ENCODE data around the gene KIAA0040.
A peak's percentile ranks its signal among the peaks of the same experiment; 100 is the strongest.

The KIAA0040 gene

DNA sequence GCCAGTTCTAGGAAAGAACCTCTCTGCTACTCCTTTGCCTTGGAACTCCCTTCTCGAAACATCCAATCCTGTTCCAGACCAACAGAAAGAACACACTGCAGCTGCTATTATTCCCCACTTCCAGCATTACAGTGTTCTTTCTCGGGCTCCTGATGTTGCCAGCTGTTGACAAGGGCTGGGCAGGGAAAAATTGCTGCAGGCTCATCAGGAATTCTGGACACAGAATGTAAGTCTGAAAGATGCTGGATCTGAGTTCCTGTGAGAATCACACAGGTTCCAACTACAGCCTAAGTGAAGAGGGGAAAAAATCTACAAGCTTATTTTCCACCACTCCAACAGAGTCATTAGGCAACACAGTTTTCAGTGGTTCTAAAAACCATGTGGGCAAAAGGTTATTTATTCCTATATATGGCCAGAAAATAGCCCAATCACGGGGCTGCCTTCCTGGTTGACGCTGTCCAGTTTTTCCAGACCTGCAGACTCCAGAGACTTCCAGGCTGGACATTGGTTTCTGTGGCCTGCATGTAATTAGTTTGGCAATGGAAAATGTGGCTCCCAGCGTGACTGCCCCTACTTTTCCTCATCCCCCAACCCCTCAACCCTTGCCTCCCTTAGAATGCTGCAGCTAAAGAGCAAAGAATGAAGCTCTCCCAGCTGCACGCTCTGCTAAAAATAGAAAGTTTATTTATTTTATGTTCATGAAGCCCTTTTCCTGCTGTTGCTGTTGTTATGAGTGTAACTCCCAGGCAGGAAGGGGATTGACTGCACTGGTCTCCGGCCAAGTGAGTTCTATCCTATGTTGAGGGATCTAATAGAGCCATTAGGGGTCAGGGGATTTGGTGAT, 8.3 kb upstream of the KIAA0040 start:
- no peaks in the 10 kb centered on the region for H3K36me3 ChIP-seq (ENCODE audit: control insufficient read depth, insufficient read depth, low read length)
- H3K9me3 ChIP-seq (ENCODE audit: control insufficient read depth, low read length) = no peaks in the 10 kb centered on the region
- WGBS, 2 experiments (ENCODE audit: insufficient coverage in 2 of 2) = 60 to 63% methylated on average over 1 to 3 of the region's 7 CpGs
- no peak overlapping the region for H3K4me3 ChIP-seq (ENCODE audit: extremely low read depth, insufficient read depth, low read length, poor library complexity, severe bottlenecking)
- H3K4me1 ChIP-seq (ENCODE audit: control insufficient read depth, insufficient read depth, low read length, poor library complexity, severe bottlenecking) = peaks cover 26% of the 10 kb centered on the region
- peak overlapping the region; percentile 72 for H3K27ac ChIP-seq (ENCODE audit: low read depth, low read length, severe bottlenecking)

DNA sequence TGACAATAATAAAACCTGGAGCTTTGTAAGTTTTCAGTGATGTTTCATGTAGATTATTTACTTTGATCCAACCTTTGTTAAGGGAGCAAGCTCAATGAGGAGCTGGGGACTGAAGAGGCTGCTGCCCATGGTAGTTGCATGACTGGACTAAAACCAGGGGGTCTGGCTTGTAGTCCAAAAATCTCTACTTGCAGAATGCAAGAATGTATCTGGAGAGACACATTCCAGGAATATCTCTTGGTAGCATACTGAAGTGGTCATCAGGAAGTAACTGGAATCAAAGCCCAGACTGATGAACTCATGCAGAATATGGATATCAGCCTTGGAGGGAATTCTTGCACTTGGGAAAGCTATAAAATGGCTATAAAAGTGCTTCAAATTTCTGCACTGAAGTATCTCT, 5.8 kb upstream of the KIAA0040 start:
- no peaks in the 10 kb centered on the region for H3K9me3 ChIP-seq (ENCODE audit: control insufficient read depth, low read length)
- H3K4me3 ChIP-seq (ENCODE audit: extremely low read depth, insufficient read depth, low read length, poor library complexity, severe bottlenecking) = no peak overlapping the region
- H3K36me3 ChIP-seq (ENCODE audit: control insufficient read depth, insufficient read depth, low read length) = no peaks in the 10 kb centered on the region
- H3K27ac ChIP-seq (ENCODE audit: low read depth, low read length, severe bottlenecking) = peak overlapping the region; percentile 55
- peaks cover 31% of the 10 kb centered on the region for H3K4me1 ChIP-seq (ENCODE audit: control insufficient read depth, insufficient read depth, low read length, poor library complexity, severe bottlenecking)

- 86 to 94% methylated on average over 2 of the region's 2 CpGs for WGBS, 2 experiments (ENCODE audit: insufficient coverage in 2 of 2)
- Histone ChIP-seq H3K36me3 (ENCODE audit: control insufficient read depth, insufficient read depth, low read length) (no peaks in the 10 kb centered on the region), H3K27ac (ENCODE audit: low read depth, low read length, severe bottlenecking) (peak overlapping the region; percentile 55)
Measured at GRCh38 chr1:175197531-175197930, 5.0 kb upstream of the KIAA0040 start.

DNA sequence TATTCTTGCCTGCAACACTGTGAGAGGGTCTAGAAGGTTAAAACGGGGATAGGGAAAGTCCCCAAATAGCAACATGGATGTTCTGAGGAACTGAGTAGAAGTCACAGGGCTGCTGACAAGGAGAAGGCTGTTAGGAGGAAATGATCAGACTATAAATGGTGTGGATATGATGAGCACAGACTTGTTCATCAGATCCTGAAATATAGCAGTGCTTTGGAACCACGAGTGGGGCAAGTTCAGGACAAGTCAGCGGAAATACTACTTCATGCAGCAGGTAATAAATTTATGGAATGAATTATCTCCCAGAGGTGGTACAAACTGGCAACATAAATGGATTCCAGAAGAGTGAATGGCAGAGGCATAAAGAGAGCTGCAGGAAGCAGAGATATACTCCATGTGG, 3.2 kb upstream of the KIAA0040 start:
- Histone ChIP-seq H3K36me3 (ENCODE audit: control insufficient read depth, insufficient read depth, low read length) (no peaks in the 10 kb centered on the region), H3K4me1 (ENCODE audit: control insufficient read depth, insufficient read depth, low read length, poor library complexity, severe bottlenecking) (peaks cover 28% of the 10 kb centered on the region), H3K9me3 (ENCODE audit: control insufficient read depth, low read length) (no peaks in the 10 kb centered on the region), H3K4me3 (ENCODE audit: extremely low read depth, insufficient read depth, low read length, poor library complexity, severe bottlenecking) (no peak overlapping the region), H3K27ac (ENCODE audit: low read depth, low read length, severe bottlenecking) (no peak overlapping the region)
- WGBS, 2 experiments (ENCODE audit: insufficient coverage in 2 of 2) = 61 to 81% methylated on average over 2 to 3 of the region's 3 CpGs

More at GRCh38 chr1:175197531-175197930, 5.0 kb upstream of the KIAA0040 start:
- H3K9me3 ChIP-seq (ENCODE audit: control insufficient read depth, low read length) = no peaks in the 10 kb centered on the region
- H3K4me1 ChIP-seq (ENCODE audit: control insufficient read depth, insufficient read depth, low read length, poor library complexity, severe bottlenecking) = peaks cover 33% of the 10 kb centered on the region
- H3K4me3 ChIP-seq (ENCODE audit: extremely low read depth, insufficient read depth, low read length, poor library complexity, severe bottlenecking) = no peak overlapping the region

- Histone ChIP-seq H3K27ac (ENCODE audit: low read depth, low read length, severe bottlenecking) (no peak overlapping the region), H3K9me3 (ENCODE audit: control insufficient read depth, low read length) (no peaks in the 10 kb centered on the region), H3K4me3 (ENCODE audit: extremely low read depth, insufficient read depth, low read length, poor library complexity, severe bottlenecking) (no peak overlapping the region), H3K4me1 (ENCODE audit: control insufficient read depth, insufficient read depth, low read length, poor library complexity, severe bottlenecking) (peaks cover 25% of the 10 kb centered on the region), H3K36me3 (ENCODE audit: control insufficient read depth, insufficient read depth, low read length) (no peaks in the 10 kb centered on the region)
- WGBS, 2 experiments (ENCODE audit: insufficient coverage in 2 of 2) = 0% methylated on average over 1 of the region's 1 CpG
Measured at GRCh38 chr1:175195281-175195680, 2.7 kb upstream of the KIAA0040 start.

GRCh38 chr1:175193527-175193910, 943 bp upstream of the KIAA0040 start:
- peak overlapping the region; percentile 45 for H3K4me3 ChIP-seq (ENCODE audit: extremely low read depth, insufficient read depth, low read length, poor library complexity, severe bottlenecking)
- peaks cover 19% of the 10 kb centered on the region for H3K4me1 ChIP-seq (ENCODE audit: control insufficient read depth, insufficient read depth, low read length, poor library complexity, severe bottlenecking)
- H3K27ac ChIP-seq (ENCODE audit: low read depth, low read length, severe bottlenecking) = no peak overlapping the region
- WGBS, 2 experiments (ENCODE audit: insufficient coverage in 2 of 2) = 72 to 75% methylated on average over 3 to 4 of the region's 4 CpGs
- H3K36me3 ChIP-seq (ENCODE audit: control insufficient read depth, insufficient read depth, low read length) = peaks cover 4% of the 10 kb centered on the region
- H3K9me3 ChIP-seq (ENCODE audit: control insufficient read depth, low read length) = no peaks in the 10 kb centered on the region

DNA sequence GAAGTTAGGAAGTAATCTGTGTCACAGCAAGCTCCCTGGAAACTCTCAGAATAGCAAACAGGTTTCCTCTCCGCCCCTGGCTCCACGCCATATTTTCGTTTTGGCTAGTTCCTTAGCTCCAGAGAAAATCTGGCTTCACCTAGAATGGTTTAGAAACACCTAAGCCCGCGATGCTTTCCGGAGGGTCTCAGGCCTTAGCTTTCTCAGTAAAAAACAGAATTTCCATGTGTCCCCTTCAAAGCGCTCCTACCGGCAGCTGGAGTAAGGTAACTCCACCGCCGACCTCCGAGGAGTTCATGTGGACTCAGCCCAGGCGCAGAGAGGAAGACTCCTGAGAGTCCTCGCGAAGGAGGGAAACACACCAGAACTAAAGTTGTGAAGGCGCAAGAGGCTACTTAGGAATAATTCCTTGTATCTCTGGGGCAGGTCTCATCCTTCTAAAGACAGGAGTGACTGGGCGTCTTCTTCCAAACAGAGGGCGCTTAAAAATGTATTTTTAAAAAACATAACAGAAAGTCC, 406 bp downstream of the KIAA0040 start:
- H3K4me3 ChIP-seq (ENCODE audit: extremely low read depth, insufficient read depth, low read length, poor library complexity, severe bottlenecking) = peak overlapping the region; percentile 45
- no peak overlapping the region for H3K27ac ChIP-seq (ENCODE audit: low read depth, low read length, severe bottlenecking)
- peaks cover 9% of the 10 kb centered on the region for H3K36me3 ChIP-seq (ENCODE audit: control insufficient read depth, insufficient read depth, low read length)
- H3K4me1 ChIP-seq (ENCODE audit: control insufficient read depth, insufficient read depth, low read length, poor library complexity, severe bottlenecking) = peaks cover 9% of the 10 kb centered on the region
- 4 to 8% methylated on average over 15 of the region's 17 CpGs for WGBS, 2 experiments (ENCODE audit: insufficient coverage in 2 of 2)
- H3K9me3 ChIP-seq (ENCODE audit: control insufficient read depth, low read length) = no peaks in the 10 kb centered on the region

DNA sequence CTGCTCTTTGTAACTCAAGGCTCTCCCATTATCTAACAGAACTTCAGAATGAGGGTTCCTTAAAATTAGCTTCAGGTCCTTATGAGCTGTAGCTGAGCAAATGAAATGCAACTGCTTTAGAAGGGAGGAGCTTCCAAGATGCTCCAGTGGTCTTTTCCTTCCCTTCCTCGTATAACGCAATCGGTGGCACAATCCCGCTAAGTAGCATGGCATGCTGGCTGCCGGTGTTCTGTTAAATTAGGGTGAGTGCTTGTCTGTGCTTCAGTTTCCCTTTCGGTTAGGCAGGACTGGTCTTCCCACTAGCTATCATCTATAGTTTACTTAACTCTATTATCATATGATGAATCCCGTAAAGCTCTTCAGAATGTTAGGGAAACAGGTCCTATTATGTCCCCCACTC, 917 bp downstream of the KIAA0040 start:
- Histone ChIP-seq H3K9me3 (ENCODE audit: control insufficient read depth, low read length) (no peaks in the 10 kb centered on the region), H3K27ac (ENCODE audit: low read depth, low read length, severe bottlenecking) (no peak overlapping the region), H3K4me1 (ENCODE audit: control insufficient read depth, insufficient read depth, low read length, poor library complexity, severe bottlenecking) (peaks cover 7% of the 10 kb centered on the region), H3K36me3 (ENCODE audit: control insufficient read depth, insufficient read depth, low read length) (peaks cover 9% of the 10 kb centered on the region), H3K4me3 (ENCODE audit: extremely low read depth, insufficient read depth, low read length, poor library complexity, severe bottlenecking) (peak overlapping the region; percentile 45)
- WGBS, 2 experiments (ENCODE audit: insufficient coverage in 2 of 2) = 80% methylated on average over 1 of the region's 7 CpGs; no CpG with 5 or more reads in 1 of the 2 experiments

DNA sequence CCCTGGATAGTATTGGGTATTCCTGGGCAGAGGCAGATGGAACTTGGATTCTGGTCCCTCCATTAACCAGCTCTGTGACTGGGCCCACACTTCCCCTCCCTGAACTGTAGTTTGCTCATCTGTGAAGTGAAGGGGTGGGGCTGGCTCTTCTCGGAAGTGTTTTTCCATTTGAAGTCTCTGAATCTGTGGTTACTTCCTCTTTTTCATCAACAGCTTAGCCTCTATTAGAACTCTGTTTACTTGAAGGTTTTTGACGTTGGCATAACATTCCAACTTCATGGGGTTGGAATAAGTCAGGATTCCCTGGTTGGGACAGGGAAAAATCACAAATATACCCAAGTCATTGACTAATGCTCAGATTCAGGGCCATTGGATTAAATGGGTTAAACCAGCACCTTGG, 3.6 kb downstream of the KIAA0040 start:
- peaks cover 12% of the 10 kb centered on the region for H3K36me3 ChIP-seq (ENCODE audit: control insufficient read depth, insufficient read depth, low read length)
- no peak overlapping the region for H3K27ac ChIP-seq (ENCODE audit: low read depth, low read length, severe bottlenecking)
- H3K4me1 ChIP-seq (ENCODE audit: control insufficient read depth, insufficient read depth, low read length, poor library complexity, severe bottlenecking) = peaks cover 7% of the 10 kb centered on the region
- no peak overlapping the region for H3K4me3 ChIP-seq (ENCODE audit: extremely low read depth, insufficient read depth, low read length, poor library complexity, severe bottlenecking)
- no peaks in the 10 kb centered on the region for H3K9me3 ChIP-seq (ENCODE audit: control insufficient read depth, low read length)
- no CpG with 5 or more reads among the region's 2 CpGs for WGBS, 2 experiments (ENCODE audit: insufficient coverage in 2 of 2)

GRCh38 chr1:175186433-175187160, 6.0 kb downstream of the KIAA0040 start:
- Histone ChIP-seq H3K4me3 (ENCODE audit: extremely low read depth, insufficient read depth, low read length, poor library complexity, severe bottlenecking) (no peak overlapping the region), H3K4me1 (ENCODE audit: control insufficient read depth, insufficient read depth, low read length, poor library complexity, severe bottlenecking) (no peaks in the 10 kb centered on the region), H3K27ac (ENCODE audit: low read depth, low read length, severe bottlenecking) (no peak overlapping the region), H3K9me3 (ENCODE audit: control insufficient read depth, low read length) (no peaks in the 10 kb centered on the region), H3K36me3 (ENCODE audit: control insufficient read depth, insufficient read depth, low read length) (peaks cover 14% of the 10 kb centered on the region)
- WGBS, 2 experiments (ENCODE audit: insufficient coverage in 2 of 2) = 100% methylated on average over 1 to 2 of the region's 2 CpGs

DNA sequence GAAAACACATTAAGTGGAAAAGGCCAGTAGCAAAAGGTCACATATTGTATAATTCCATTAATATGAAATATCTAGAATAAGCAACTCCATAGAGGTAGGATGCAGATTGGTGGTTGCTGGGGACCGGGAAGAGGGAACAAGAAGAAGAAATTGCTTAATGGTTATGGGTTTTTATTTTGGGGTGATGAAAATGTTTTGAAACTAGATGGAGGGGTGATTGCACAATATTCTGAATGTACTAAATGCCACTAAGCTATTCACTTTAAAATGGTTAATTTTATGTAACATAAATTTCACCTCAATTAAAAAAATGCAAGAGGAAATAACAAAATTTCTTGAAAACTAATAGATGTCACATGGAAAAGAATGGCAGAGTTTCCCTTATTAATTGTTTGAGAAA, 6.7 kb downstream of the KIAA0040 start:
- H3K4me3 ChIP-seq (ENCODE audit: extremely low read depth, insufficient read depth, low read length, poor library complexity, severe bottlenecking) = no peak overlapping the region
- peaks cover 14% of the 10 kb centered on the region for H3K36me3 ChIP-seq (ENCODE audit: control insufficient read depth, insufficient read depth, low read length)
- H3K9me3 ChIP-seq (ENCODE audit: control insufficient read depth, low read length) = no peaks in the 10 kb centered on the region
- H3K27ac ChIP-seq (ENCODE audit: low read depth, low read length, severe bottlenecking) = no peak overlapping the region
- WGBS, 2 experiments (ENCODE audit: insufficient coverage in 2 of 2) = no CpG with 5 or more reads among the region's 1 CpG
- H3K4me1 ChIP-seq (ENCODE audit: control insufficient read depth, insufficient read depth, low read length, poor library complexity, severe bottlenecking) = no peaks in the 10 kb centered on the region

Measured in mesodermal cell (in vitro differentiated cells).